Omental fat pad (tissue), 4 donors: ENCODE data around the gene BSDC1. TPM values are rescaled to one million over a fixed set of nuclear protein-coding genes. Genes with fewer than 3 reads are reported as not detected.

Experiments
- ATAC-seq: fragments of 150-250 bp; one replicate; pipeline ENCODE4 v1.9.1; 2016; ENCODE audit warnings: mild to moderate bottlenecking, moderate library complexity; ENCODE audit not compliant: low FRiP score
- DNase-seq: peaks from one replicate; pipeline ENCODE4 v3.0.0-alpha.2; 2019; ENCODE audit warnings: low spot score
- total RNA-seq, 4 donors: library from RNA; depleted of rRNA; stranded (reverse); fragments of >200 nt; gene quantifications; one replicate each; pipeline ENCODE4 v1.1.0, GENCODE V29; 2016
- TF ChIP-seq, protein P1 (sequence below), 3 donors: fragments of 450-650 bp; IDR thresholded peaks; one replicate each; pipeline ENCODE4 v1.5.1; 2016 to 2017; ENCODE audit warnings: antibody characterized with exemption in 3 of 3, mild to moderate bottlenecking in 3 of 3, moderate library complexity in 2 of 3

The BSDC1 gene
- total RNA-seq, 4 donors from 2014 or later: 51.9 to 73.1 (median 69.5) TPM

GRCh38 chr1:32318127-32318869, 75.9 kb downstream of the BSDC1 start:
- TF ChIP-seq, protein P1, sequence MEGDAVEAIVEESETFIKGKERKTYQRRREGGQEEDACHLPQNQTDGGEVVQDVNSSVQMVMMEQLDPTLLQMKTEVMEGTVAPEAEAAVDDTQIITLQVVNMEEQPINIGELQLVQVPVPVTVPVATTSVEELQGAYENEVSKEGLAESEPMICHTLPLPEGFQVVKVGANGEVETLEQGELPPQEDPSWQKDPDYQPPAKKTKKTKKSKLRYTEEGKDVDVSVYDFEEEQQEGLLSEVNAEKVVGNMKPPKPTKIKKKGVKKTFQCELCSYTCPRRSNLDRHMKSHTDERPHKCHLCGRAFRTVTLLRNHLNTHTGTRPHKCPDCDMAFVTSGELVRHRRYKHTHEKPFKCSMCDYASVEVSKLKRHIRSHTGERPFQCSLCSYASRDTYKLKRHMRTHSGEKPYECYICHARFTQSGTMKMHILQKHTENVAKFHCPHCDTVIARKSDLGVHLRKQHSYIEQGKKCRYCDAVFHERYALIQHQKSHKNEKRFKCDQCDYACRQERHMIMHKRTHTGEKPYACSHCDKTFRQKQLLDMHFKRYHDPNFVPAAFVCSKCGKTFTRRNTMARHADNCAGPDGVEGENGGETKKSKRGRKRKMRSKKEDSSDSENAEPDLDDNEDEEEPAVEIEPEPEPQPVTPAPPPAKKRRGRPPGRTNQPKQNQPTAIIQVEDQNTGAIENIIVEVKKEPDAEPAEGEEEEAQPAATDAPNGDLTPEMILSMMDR (IDR thresholded peaks at IDR 0.05): no peak
- DNase-seq: no peak
- ATAC-seq: no peak

- DNase-seq (no peak), ATAC-seq (no peak)
- TF ChIP-seq, protein P1 (IDR thresholded peaks at IDR 0.05): no peak
Observed at GRCh38 chr1:32316903-32317277, 77.4 kb downstream of the BSDC1 start.

Other genes with a start within 250 kb of the BSDC1 start
- gene TXLNA, start 214.8 kb downstream of the BSDC1 start, total RNA-seq: 10 to 100 TPM; 41.9 to 80.8 (median 49.0) TPM
- gene CCDC28B, start 193.8 kb downstream of the BSDC1 start, total RNA-seq: 1 to 10 TPM; 2.6 to 5.5 (median 3.1) TPM
- gene IQCC, start 188.8 kb downstream of the BSDC1 start, total RNA-seq: 1 to 10 TPM in 3 of 4 donors, under 1 TPM in 1; 0.60 to 1.9 (median 1.2) TPM
- gene DCDC2B, start 185.4 kb downstream of the BSDC1 start, total RNA-seq: not detected
- 10 to 100 TPM in 3 of 4 donors, 1 to 10 TPM in 1; 8.8 to 15.4 (median 11.3) TPM for gene TMEM234, start 172.1 kb downstream of the BSDC1 start, total RNA-seq
- 100 to 1,000 TPM; 159 to 210 (median 191) TPM for gene EIF3I, start 172.0 kb downstream of the BSDC1 start, total RNA-seq
- 10 to 100 TPM in 1 of 4 donors, 1 to 10 TPM in 3; 1.8 to 14.8 (median 3.8) TPM for gene FAM167B, start 147.2 kb downstream of the BSDC1 start, total RNA-seq
- 1 to 10 TPM; 1.1 to 6.8 (median 4.8) TPM for gene LCK, start 143.2 kb downstream of the BSDC1 start, total RNA-seq
- gene HDAC1, start 102.4 kb downstream of the BSDC1 start, total RNA-seq: 10 to 100 TPM; 32.3 to 52.6 (median 39.5) TPM
- gene MARCKSL1, start 58.2 kb downstream of the BSDC1 start, total RNA-seq: 10 to 100 TPM; 29.5 to 61.0 (median 42.7) TPM
- 10 to 100 TPM in 1 of 4 donors, 1 to 10 TPM in 3; 2.5 to 13.4 (median 5.4) TPM for gene FAM229A, start 32.0 kb downstream of the BSDC1 start, total RNA-seq
- under 1 TPM in 1 of 4 donors, not detected in 3; 0.48 TPM for gene TSSK3, start 31.9 kb downstream of the BSDC1 start, total RNA-seq
- under 1 TPM in 1 of 4 donors, not detected in 3; under 0.01 TPM for gene ZBTB8B, start 70.6 kb upstream of the BSDC1 start, total RNA-seq
- 10 to 100 TPM in 1 of 4 donors, 1 to 10 TPM in 3; 5.4 to 10.9 (median 7.0) TPM for gene ZBTB8A, start 145.0 kb upstream of the BSDC1 start, total RNA-seq